OCI-LY3 (cell line): Measurements from ENCODE around the gene LIPJ.

Experiments
- CTCF ChIP-seq: fragments of 200-600, 300-600 bp; sonication (generic); IDR thresholded peaks from 2 replicates; pipeline ENCODE4 v1.5.1; 2014; ENCODE audit warnings: antibody characterized with exemption, low read length, low read depth
- EZH2phosphoT487 ChIP-seq: fragments of 200-600 bp; shearing (Covaris generic); IDR thresholded peaks from 2 replicates; pipeline ENCODE4 v1.6.1; 2018; ENCODE audit warnings: antibody characterized with exemption, mixed run types, low read depth

- TF ChIP-seq CTCF (no peak), EZH2phosphoT487 (no peak)
These were observed 46.2 kb upstream of the LIPJ start for GRCh38 chr10:88540351-88540750.
